ENCODE data around the gene PPFIA2. TPM values are rescaled to one million over a fixed set of nuclear protein-coding genes. Genes with fewer than 3 reads are reported as not detected.

PPFIA2 gene
- total RNA-seq, 4 donors from 2014 or later = 1.7 to 3.9 (median 2.0) TPM

DNA sequence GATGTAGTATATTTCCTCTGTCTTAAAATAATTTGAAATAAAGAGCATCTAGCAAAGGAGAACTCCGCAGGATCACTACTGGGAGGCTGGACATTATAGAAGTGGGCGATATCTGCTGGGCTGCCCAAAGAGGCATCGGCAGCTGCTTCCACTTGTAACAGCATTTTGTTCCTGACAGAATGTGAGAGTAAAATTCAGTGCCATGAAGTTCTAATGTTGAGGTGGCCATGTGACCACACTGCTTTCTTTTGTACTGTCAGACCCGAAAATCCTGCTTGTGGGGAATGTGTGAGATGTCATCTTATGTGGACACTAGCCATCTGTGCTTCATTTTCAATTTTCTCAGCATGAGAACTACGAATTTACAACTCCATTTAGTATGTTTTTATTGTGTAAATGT, 529.4 kb downstream of the PPFIA2 start:
- intact Hi-C loops (cut with DNase I) = no loop called here
- DNase-seq = no peak
- Histone ChIP-seq H3K4me1 (no peaks in the 10 kb centered on the region), H3K27ac (no peak overlapping the region), H3K4me3 (replicated peaks in 1 of 3) (no peak overlapping the region), H3K36me3 (no peaks in the 10 kb centered on the region), H3K9me3 (no peaks in the 10 kb centered on the region), H3K27me3 (no peaks in the 10 kb centered on the region)
- 74 to 75% methylated on average over 5 of the region's 5 CpGs for WGBS, 2 donors
- TF ChIP-seq, protein P1, sequence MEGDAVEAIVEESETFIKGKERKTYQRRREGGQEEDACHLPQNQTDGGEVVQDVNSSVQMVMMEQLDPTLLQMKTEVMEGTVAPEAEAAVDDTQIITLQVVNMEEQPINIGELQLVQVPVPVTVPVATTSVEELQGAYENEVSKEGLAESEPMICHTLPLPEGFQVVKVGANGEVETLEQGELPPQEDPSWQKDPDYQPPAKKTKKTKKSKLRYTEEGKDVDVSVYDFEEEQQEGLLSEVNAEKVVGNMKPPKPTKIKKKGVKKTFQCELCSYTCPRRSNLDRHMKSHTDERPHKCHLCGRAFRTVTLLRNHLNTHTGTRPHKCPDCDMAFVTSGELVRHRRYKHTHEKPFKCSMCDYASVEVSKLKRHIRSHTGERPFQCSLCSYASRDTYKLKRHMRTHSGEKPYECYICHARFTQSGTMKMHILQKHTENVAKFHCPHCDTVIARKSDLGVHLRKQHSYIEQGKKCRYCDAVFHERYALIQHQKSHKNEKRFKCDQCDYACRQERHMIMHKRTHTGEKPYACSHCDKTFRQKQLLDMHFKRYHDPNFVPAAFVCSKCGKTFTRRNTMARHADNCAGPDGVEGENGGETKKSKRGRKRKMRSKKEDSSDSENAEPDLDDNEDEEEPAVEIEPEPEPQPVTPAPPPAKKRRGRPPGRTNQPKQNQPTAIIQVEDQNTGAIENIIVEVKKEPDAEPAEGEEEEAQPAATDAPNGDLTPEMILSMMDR (IDR thresholded peaks at IDR 0.05) = no peak
- TF ChIP-seq POLR2A (IDR thresholded peaks at IDR 0.05) = no peak

DNA sequence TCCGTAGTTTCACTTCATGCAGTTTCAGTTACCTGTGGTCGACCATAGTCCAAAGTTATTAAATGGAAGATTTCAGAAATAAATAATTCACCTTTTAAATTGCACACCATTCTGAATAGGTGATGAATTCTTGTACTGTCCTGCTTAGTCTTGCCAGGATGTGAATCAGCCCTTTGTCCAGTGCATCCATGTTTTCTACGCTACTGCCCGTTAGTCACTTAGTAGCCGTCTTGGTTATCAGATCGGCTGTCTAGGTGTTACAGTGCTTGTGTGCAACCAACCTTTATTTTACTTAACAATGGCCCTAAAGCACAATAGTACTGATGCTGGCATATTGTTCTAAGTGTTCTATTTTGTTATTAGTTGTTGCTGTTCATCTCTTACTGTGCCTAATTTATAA, 534.5 kb downstream of the PPFIA2 start:
- H3K9me3 ChIP-seq = no peaks in the 10 kb centered on the region
- H3K4me1 ChIP-seq = no peaks in the 10 kb centered on the region
- no peaks in the 10 kb centered on the region for H3K27me3 ChIP-seq
- 95 to 96% methylated on average over 6 of the region's 6 CpGs for WGBS, 2 donors
- no peak for DNase-seq
- intact Hi-C loops (cut with DNase I) = no loop called here
- no peak overlapping the region for H3K4me3 ChIP-seq (replicated peaks in 1 of 3)
- no peaks in the 10 kb centered on the region for H3K36me3 ChIP-seq
- H3K27ac ChIP-seq = no peak overlapping the region
- no peak for TF ChIP-seq POLR2A (IDR thresholded peaks at IDR 0.05)
- TF ChIP-seq, protein P1 (IDR thresholded peaks at IDR 0.05) = no peak

DNA sequence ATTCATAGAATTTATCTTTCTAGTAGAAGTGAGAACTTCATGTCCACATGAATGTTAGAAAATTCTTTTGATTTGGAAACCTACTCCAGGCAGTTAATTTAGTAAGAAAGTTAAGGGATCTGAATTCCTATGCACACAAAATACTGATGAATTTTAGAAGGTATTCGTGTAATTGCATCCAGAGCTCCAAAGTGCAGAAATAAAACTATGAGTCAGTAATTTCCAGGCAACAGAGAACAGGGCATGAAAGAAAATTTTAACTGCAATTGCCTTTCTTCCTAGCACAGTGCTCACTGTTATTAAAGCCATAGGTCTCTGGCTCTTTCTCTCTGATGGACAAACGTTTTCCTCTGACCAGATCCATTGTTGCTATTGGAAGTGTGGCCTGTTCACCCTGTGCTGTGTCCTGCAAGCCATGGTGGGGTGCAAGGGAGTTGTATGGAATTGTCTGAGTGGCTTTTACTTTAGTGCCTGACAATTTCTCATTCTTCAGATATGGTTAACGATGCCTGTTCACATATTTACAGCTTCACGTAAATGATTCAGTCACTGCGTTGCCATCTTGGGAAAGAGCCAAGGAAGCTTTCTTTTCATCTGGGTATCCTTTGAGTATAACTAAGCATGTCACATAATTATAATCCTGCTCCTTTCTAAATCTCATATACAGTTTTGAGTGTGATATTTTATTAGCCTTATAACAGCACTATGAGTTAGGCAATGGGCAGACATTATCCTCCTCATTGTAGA, 536.1 kb downstream of the PPFIA2 start:
- Histone ChIP-seq H3K9me3 (no peaks in the 10 kb centered on the region), H3K4me3 (replicated peaks in 1 of 3) (no peak overlapping the region), H3K27me3 (no peaks in the 10 kb centered on the region), H3K4me1 (no peaks in the 10 kb centered on the region), H3K36me3 (no peaks in the 10 kb centered on the region), H3K27ac (no peak overlapping the region)
- TF ChIP-seq, protein P1 (IDR thresholded peaks at IDR 0.05) = no peak
- TF ChIP-seq POLR2A (IDR thresholded peaks at IDR 0.05) = no peak
- intact Hi-C loops (cut with DNase I) = no loop called here
- no peak for DNase-seq
- 81 to 89% methylated on average over 5 of the region's 5 CpGs for WGBS, 2 donors

DNA sequence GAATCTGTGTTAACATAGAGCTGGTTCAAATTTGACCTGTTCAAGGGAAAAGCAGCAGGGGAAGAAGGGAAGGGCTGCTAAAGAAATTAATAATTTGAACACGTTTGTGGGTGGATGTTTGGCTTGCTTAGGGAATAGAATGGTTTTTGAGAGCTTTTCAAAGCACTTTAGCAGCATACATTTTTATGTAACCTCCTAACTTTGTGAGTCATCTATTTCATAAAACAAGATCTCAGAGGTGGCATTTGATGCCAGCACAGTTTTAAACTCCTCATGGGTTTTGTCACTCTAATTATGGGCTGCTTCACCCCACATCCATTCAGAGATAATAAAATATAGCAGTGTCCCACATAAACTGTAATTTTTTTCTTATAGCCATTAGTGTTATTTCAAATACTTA, 537.5 kb downstream of the PPFIA2 start:
- H3K4me3 ChIP-seq (replicated peaks in 1 of 3) = no peak overlapping the region
- TF ChIP-seq, protein P1 (IDR thresholded peaks at IDR 0.05) = no peak
- TF ChIP-seq POLR2A (IDR thresholded peaks at IDR 0.05) = no peak
- H3K9me3 ChIP-seq = no peaks in the 10 kb centered on the region
- WGBS, 2 donors = 58 to 60% methylated on average over 1 of the region's 1 CpG
- H3K27me3 ChIP-seq = no peaks in the 10 kb centered on the region
- no peaks in the 10 kb centered on the region for H3K4me1 ChIP-seq
- DNase-seq = no peak
- intact Hi-C loops (cut with DNase I) = no loop called here
- H3K36me3 ChIP-seq = no peaks in the 10 kb centered on the region
- H3K27ac ChIP-seq = no peak overlapping the region

DNA sequence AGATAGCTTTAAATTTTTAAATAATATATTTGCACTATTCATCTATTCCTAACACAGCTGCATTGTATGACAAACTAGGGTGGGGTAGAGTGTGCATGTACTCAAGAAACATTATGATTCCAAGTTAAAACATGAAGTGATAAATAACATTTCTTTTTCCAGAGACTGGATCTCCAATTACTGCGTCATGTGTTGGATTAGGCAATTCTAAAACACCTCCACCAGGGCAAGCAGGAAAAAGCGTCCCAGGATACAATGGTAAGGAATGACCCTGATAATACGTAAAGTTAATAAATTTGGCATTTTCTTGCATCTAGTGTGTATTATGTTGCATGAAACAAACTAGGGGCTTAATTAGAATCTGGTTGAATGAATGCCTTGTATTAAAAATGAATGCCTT, 542.4 kb downstream of the PPFIA2 start:
- intact Hi-C loops (cut with DNase I) = no loop called here
- 97 to 98% methylated on average over 3 of the region's 3 CpGs for WGBS, 2 donors
- H3K9me3 ChIP-seq = no peaks in the 10 kb centered on the region

More for the DNA sequence above, 542.4 kb downstream of the PPFIA2 start:
- TF ChIP-seq, protein P1 (IDR thresholded peaks at IDR 0.05) = no peak
- no peak for TF ChIP-seq POLR2A (IDR thresholded peaks at IDR 0.05)
- H3K4me3 ChIP-seq (replicated peaks in 1 of 3) = no peak overlapping the region
- no peak for DNase-seq
- no peaks in the 10 kb centered on the region for H3K27me3 ChIP-seq
- H3K4me1 ChIP-seq = peaks cover 0 to 4% of the 10 kb centered on the region in 2 donors
- H3K27ac ChIP-seq = no peak overlapping the region
- H3K36me3 ChIP-seq = no peaks in the 10 kb centered on the region
